IMR-90 (cell line): ENCODE data around the gene ABHD16B. TPM values are rescaled to one million over a fixed set of nuclear protein-coding genes. Genes with fewer than 3 reads are reported as not detected.

Experiments
- ATAC-seq: fragments of 200-7000 bp; cut with Tn5 transposase; 2 replicates; pipeline ENCODE4 v1.9.1; 2020; ENCODE audit warnings: low read depth, mild to moderate bottlenecking, moderate library complexity
- BruUV-seq: library from RNA; stranded (reverse); fragments of 400-500 nt; replicated peaks from 2 replicates; lab custom pipeline; 2021; lab: Mats Ljungman, UMichigan
- CTCF ChIA-PET: fragments of 300-600 bp; formaldehyde crosslinking; extraction: SDS; loops from one replicate; lab custom pipeline; 2021; ENCODE audit warnings: antibody characterized with exemption; lab: Yijun Ruan, JAX
- POLR2A ChIA-PET: fragments of 300-600 bp; sonication (Branson Sonifier 250); formaldehyde crosslinking; loops from one replicate; lab custom pipeline; 2022; ENCODE audit warnings: antibody characterized with exemption; ENCODE audit not compliant: unreplicated experiment; lab: Charles Lee
- DNase-seq: peaks from one replicate; pipeline ENCODE4 v3.0.0; 2013
- H2AFZ ChIP-seq: replicated peaks from 2 replicates; pipeline ENCODE3; 2013; ENCODE audit warnings: low read length, mild to moderate bottlenecking; ENCODE audit not compliant: poor library complexity
- H2AK5ac ChIP-seq: 2 replicates; pipeline ENCODE4 v1.6.1; 2013; ENCODE audit warnings: low read depth, low read length, inconsistent platforms
- H2AK9ac ChIP-seq: replicated peaks from 2 replicates; pipeline ENCODE3; 2013; ENCODE audit warnings: mild to moderate bottlenecking, low read depth, low read length, moderate library complexity; ENCODE audit not compliant: poor library complexity
- H2BK120ac ChIP-seq: 2 replicates; pipeline ENCODE4 v1.6.1; 2013; ENCODE audit warnings: low read depth, low read length, inconsistent platforms
- H2BK15ac ChIP-seq: 3 replicates; pipeline ENCODE4 v1.6.1; 2013; ENCODE audit warnings: low read depth, low read length, inconsistent platforms
- H2BK20ac ChIP-seq: 2 replicates; pipeline ENCODE4 v1.6.1; 2013; ENCODE audit warnings: low read depth, mild to moderate bottlenecking, inconsistent platforms, low read length, moderate library complexity
- H2BK5ac ChIP-seq: 2 replicates; pipeline ENCODE4 v1.6.1; 2013; ENCODE audit warnings: mild to moderate bottlenecking, low read depth, low read length, inconsistent platforms; ENCODE audit not compliant: poor library complexity, severe bottlenecking
- H3K14ac ChIP-seq: replicated peaks from 2 replicates; pipeline ENCODE4 v1.6.1; 2013; ENCODE audit warnings: low read depth, low read length, inconsistent platforms
- H3K18ac ChIP-seq: 2 replicates; pipeline ENCODE4 v1.6.1; 2013; ENCODE audit warnings: low read depth, low read length, control low read depth
- H3K23ac ChIP-seq: 2 replicates; pipeline ENCODE4 v1.6.1; 2013; ENCODE audit warnings: low read depth, low read length, inconsistent platforms
- H3K27ac ChIP-seq: 2 replicates; pipeline ENCODE4 v1.5.1; 2013; ENCODE audit warnings: mild to moderate bottlenecking, control low read depth, low read length; ENCODE audit not compliant: insufficient read depth
- H3K27me3 ChIP-seq: 2 replicates; pipeline ENCODE4 v1.6.1; 2013; ENCODE audit warnings: low read length; ENCODE audit not compliant: control insufficient read depth, insufficient read depth
- H3K36me3 ChIP-seq: 2 replicates; pipeline ENCODE4 v1.6.1; 2013; ENCODE audit warnings: low read length, mixed read lengths; ENCODE audit not compliant: control insufficient read depth, insufficient read depth
- H3K4ac ChIP-seq: 2 replicates; pipeline ENCODE4 v1.6.1; 2013; ENCODE audit warnings: low read depth, low read length, inconsistent platforms
- H3K4me1 ChIP-seq: 2 replicates; pipeline ENCODE4 v1.6.1; 2013; ENCODE audit warnings: low read length, mixed read lengths; ENCODE audit not compliant: control insufficient read depth, insufficient read depth
- H3K4me2 ChIP-seq: 2 replicates; pipeline ENCODE4 v1.6.1; 2013; ENCODE audit warnings: low read depth, mild to moderate bottlenecking, control low read depth, low read length, moderate library complexity
- H3K4me3 ChIP-seq: 2 replicates; pipeline ENCODE4 v1.5.1; 2013; ENCODE audit warnings: low read depth, mild to moderate bottlenecking, control low read depth, low read length, moderate library complexity; ENCODE audit not compliant: insufficient read depth
- H3K56ac ChIP-seq: 2 replicates; pipeline ENCODE4 v1.6.1; 2013; ENCODE audit warnings: low read length, inconsistent platforms; ENCODE audit not compliant: insufficient read depth; ENCODE audit errors: extremely low read depth
- H3K79me1 ChIP-seq, 2 experiments: 2 replicates each; pipeline ENCODE4 v1.6.1; 2013; ENCODE audit warnings: low read length in 2 of 2, inconsistent platforms in 1 of 2, low read depth in 1 of 2
- H3K9ac ChIP-seq: 2 replicates; pipeline ENCODE4 v1.6.1; 2013; ENCODE audit warnings: low read depth, low read length, control low read depth
- H3K9me1 ChIP-seq: 2 replicates; pipeline ENCODE4 v1.6.1; 2013; ENCODE audit warnings: low read length, inconsistent platforms; ENCODE audit not compliant: insufficient read depth
- H3K9me3 ChIP-seq: 2 replicates; pipeline ENCODE4 v1.6.1; 2013; ENCODE audit warnings: low read length; ENCODE audit not compliant: control insufficient read depth, insufficient read depth
- H4K20me1 ChIP-seq: 2 replicates; pipeline ENCODE4 v1.6.1; 2013; ENCODE audit warnings: low read length, inconsistent platforms; ENCODE audit not compliant: insufficient read depth
- H4K5ac ChIP-seq: 2 replicates; pipeline ENCODE4 v1.6.1; 2013; ENCODE audit warnings: mild to moderate bottlenecking, low read depth, low read length, control low read depth
- H4K8ac ChIP-seq, 2 experiments: 2 replicates each; pipeline ENCODE4 v1.6.1; 2013; ENCODE audit warnings: low read depth in 2 of 2, low read length in 2 of 2, control low read depth in 1 of 2, inconsistent platforms in 1 of 2
- H4K91ac ChIP-seq: 2 replicates; pipeline ENCODE4 v1.6.1; 2013; ENCODE audit warnings: low read depth, low read length, inconsistent platforms; ENCODE audit not compliant: insufficient read depth
- CEBPB ChIP-seq: IDR thresholded peaks from 2 replicates; pipeline ENCODE4 v1.6.1; 2012; ENCODE audit warnings: low read depth, low read length, improper control_type of control experiment
- CHD1 ChIP-seq: IDR thresholded peaks from 2 replicates; pipeline ENCODE4 v1.6.1; 2012; ENCODE audit warnings: low read depth, low read length, improper control_type of control experiment
- ELK1 ChIP-seq: fragments of 150-350 bp; IDR thresholded peaks from 2 replicates; pipeline ENCODE4 v1.6.1; 2016; ENCODE audit warnings: low read depth, mild to moderate bottlenecking, low read length, moderate library complexity, borderline replicate concordance
- FOS ChIP-seq: fragments of 150-350 bp; IDR thresholded peaks from 2 replicates; pipeline ENCODE4 v1.6.1; 2016; ENCODE audit warnings: low read depth, low read length
- MAZ ChIP-seq: IDR thresholded peaks from 2 replicates; pipeline ENCODE4 v1.6.1; 2012; ENCODE audit warnings: low read depth, mild to moderate bottlenecking, low read length, improper control_type of control experiment, moderate library complexity, borderline replicate concordance
- MXI1 ChIP-seq: IDR thresholded peaks from 2 replicates; pipeline ENCODE4 v1.6.1; 2012; ENCODE audit warnings: low read depth, mild to moderate bottlenecking, low read length, moderate library complexity, borderline replicate concordance
- NFE2L2 ChIP-seq: fragments of 150-350 bp; IDR thresholded peaks from 2 replicates; pipeline ENCODE4 v1.6.1; 2016; ENCODE audit warnings: low read depth, mild to moderate bottlenecking, low read length
- POLR2A ChIP-seq: IDR thresholded peaks from 2 replicates; pipeline ENCODE4 v1.6.1; 2012; ENCODE audit warnings: mild to moderate bottlenecking, low read depth, low read length
- RAD21 ChIP-seq: IDR thresholded peaks from 2 replicates; pipeline ENCODE4 v1.6.1; 2012; ENCODE audit warnings: low read length, improper control_type of control experiment
- RFX5 ChIP-seq: IDR thresholded peaks from 2 replicates; pipeline ENCODE4 v1.8.0; 2012; ENCODE audit warnings: low read depth, mild to moderate bottlenecking, low read length, moderate library complexity
- SMC3 ChIP-seq: fragments of 150-350 bp; IDR thresholded peaks from 2 replicates; pipeline ENCODE4 v1.6.1; 2016; ENCODE audit warnings: low read depth, mild to moderate bottlenecking, antibody characterized with exemption, low read length, moderate library complexity
- WGBS, 2 experiments: methylation state at CpG; one replicate each; pipeline versions ENCODE4 v1.1.5 to v1.1.7; 2013; ENCODE audit warnings: missing lambda C conversion rate in 2 of 2; ENCODE audit not compliant: insufficient read length in 1 of 2; ENCODE audit errors: extremely low coverage in 2 of 2; 5-methylcytosine and 5-hydroxymethylcytosine counted together
- dilution Hi-C: fragments of 300-500 bp; cut with HindIII; formaldehyde crosslinking; loops from one replicate; pipeline ENCODE4 v1.14.3; 2018; ENCODE audit warnings: low sequenced_read_pairs; ENCODE audit not compliant: unreplicated experiment
- in situ Hi-C: fragments of 300-500 bp; cut with MboI; formaldehyde crosslinking; loops from 3 replicates; pipeline ENCODE4 v1.14.3; 2019; ENCODE audit warnings: low sequenced_read_pairs, inconsistent platforms, mixed read lengths
- intact Hi-C: fragments of 100-400 bp; cut with micrococcal nuclease; formaldehyde crosslinking; loops from 2 replicates; pipeline ENCODE4 v1.10.0; 2022
- polyA plus RNA-seq, 3 experiments: library from polyadenylated mRNA; depleted of rRNA; stranded (reverse); fragments of >200 nt; gene quantifications; 2 replicates each; pipeline ENCODE4 v1.2.3, GENCODE V29; 2012; ENCODE audit warnings: low replicate concordance in 1 of 3
- total RNA-seq: library from RNA; depleted of rRNA; stranded (reverse); fragments of >200 nt; gene quantifications from 2 replicates; pipeline ENCODE4 v1.2.3, GENCODE V29; 2012

ABHD16B gene
- total and polyA plus RNA-seq, 2 of the 4 experiments (the other 2 are of a cell fraction) = 0.05 TPM; not detected in 1

GRCh38 chr20:63883201-63883593, 21.9 kb downstream of the ABHD16B start:
- Histone ChIP-seq H4K20me1 (peaks cover 79% of the 10 kb centered on the region), H3K14ac (no peak overlapping the region), H3K4me2 (no peak overlapping the region), H2BK5ac (no peak overlapping the region), H2BK20ac (no peak overlapping the region), H2AK9ac (no peak overlapping the region), H3K4me3 (no peak overlapping the region), H4K8ac (no peak overlapping the region), H4K91ac (no peak overlapping the region), H2BK120ac (no peak overlapping the region), H3K9me1 (no peaks in the 10 kb centered on the region), H3K36me3 (peaks cover 72% of the 10 kb centered on the region), H3K18ac (no peak overlapping the region), H4K5ac (no peak overlapping the region), H3K9ac (no peak overlapping the region), H3K9me3 (no peaks in the 10 kb centered on the region), H3K56ac (no peak overlapping the region), H3K4me1 (no peaks in the 10 kb centered on the region), H2AFZ (no peak overlapping the region), H2AK5ac (no peak overlapping the region), H3K4ac (no peak overlapping the region), H3K27me3 (no peaks in the 10 kb centered on the region), H2BK15ac (no peak overlapping the region), H3K79me1 (peaks cover 22 to 71% of the 10 kb centered on the region in 2 experiments), H3K27ac (no peak overlapping the region), H3K23ac (no peak overlapping the region)
- intact Hi-C loops = no loop called here
- dilution Hi-C loops = no loop called here
- no CpG with 5 or more reads among the region's 6 CpGs for WGBS, 2 experiments
- BruUV-seq = no TSS peak
- TF ChIP-seq SMC3 = no peak
- no peak for TF ChIP-seq MXI1
- no peak for TF ChIP-seq MAZ
- TF ChIP-seq RAD21 = no peak
- TF ChIP-seq POLR2A = no peak
- TF ChIP-seq FOS = no peak
- no peak for TF ChIP-seq RFX5
- TF ChIP-seq CEBPB = no peak
- no peak for TF ChIP-seq NFE2L2
- no peak for TF ChIP-seq ELK1
- no peak for TF ChIP-seq CHD1
- in situ Hi-C loops = no loop called here
- DNase-seq (no peak), ATAC-seq (no peak)
- ChIA-PET CTCF (no interaction called here), POLR2A (interaction anchor here (0.6 kb wide), 1 partner anchor 13 kb away, joined by 3 read pairs; no protein-coding TSS in a partner anchor)
